WTC11 (cell line): ENCODE data around the gene SLC25A51.

Experiments used
- CREM ChIP-seq: sonication (generic); formaldehyde crosslinking; IDR thresholded peaks from 2 replicates; pipeline ENCODE4 v1.8.1; 2022; ENCODE audit warnings: mild to moderate bottlenecking, missing genetic modification reagents, moderate library complexity
- CTCF ChIP-seq: fragments of 200-600 bp; IDR thresholded peaks from 2 replicates; pipeline ENCODE4 v1.8.0; 2022; ENCODE audit warnings: antibody characterized with exemption
- SP1 ChIP-seq: sonication (generic); formaldehyde crosslinking; conservative IDR thresholded peaks from 2 replicates; pipeline ENCODE4 v1.8.1; 2022; ENCODE audit warnings: missing genetic modification reagents
- TEAD1 ChIP-seq: sonication (generic); formaldehyde crosslinking; IDR thresholded peaks from 2 replicates; pipeline ENCODE4 v1.8.0; 2022; ENCODE audit warnings: mild to moderate bottlenecking, missing genetic modification reagents
- ZNF121 ChIP-seq: sonication (generic); formaldehyde crosslinking; IDR thresholded peaks from 2 replicates; pipeline ENCODE4 v1.8.0; 2023; ENCODE audit warnings: missing genetic modification reagents
- ZNF317 ChIP-seq: sonication (generic); formaldehyde crosslinking; IDR thresholded peaks from 2 replicates; pipeline ENCODE4 v1.8.1; 2023; ENCODE audit warnings: low read depth, mild to moderate bottlenecking, moderate library complexity, missing genetic modification reagents, borderline replicate concordance

- TF ChIP-seq CTCF (no peak), SP1 (no peak), CREM (no peak), ZNF121 (CRISPR knock-in tag) (no peak), TEAD1 (CRISPR knock-in tag) (no peak), ZNF317 (CRISPR knock-in tag) (no peak)
Observed at GRCh38 chr9:37870799-37871176, 33.1 kb downstream of the SLC25A51 start.
